Stimulated activated naive CD4-positive, alpha-beta T cell treated with Interleukin-2 at 50 U/mL for 16 hours (primary cell): ENCODE results near the gene CYP4Z1.
"Not testable (repeated sequence)": the region's sequence is repeated elsewhere in the genome, so short reads cannot be mapped to it uniquely, and the experiment has no call there.

Source experiments
- DNase-seq: peaks from one replicate; lab custom pipeline; 2025; lab: John Stamatoyannopoulos, UW

Gene CYP4Z1, protein sequence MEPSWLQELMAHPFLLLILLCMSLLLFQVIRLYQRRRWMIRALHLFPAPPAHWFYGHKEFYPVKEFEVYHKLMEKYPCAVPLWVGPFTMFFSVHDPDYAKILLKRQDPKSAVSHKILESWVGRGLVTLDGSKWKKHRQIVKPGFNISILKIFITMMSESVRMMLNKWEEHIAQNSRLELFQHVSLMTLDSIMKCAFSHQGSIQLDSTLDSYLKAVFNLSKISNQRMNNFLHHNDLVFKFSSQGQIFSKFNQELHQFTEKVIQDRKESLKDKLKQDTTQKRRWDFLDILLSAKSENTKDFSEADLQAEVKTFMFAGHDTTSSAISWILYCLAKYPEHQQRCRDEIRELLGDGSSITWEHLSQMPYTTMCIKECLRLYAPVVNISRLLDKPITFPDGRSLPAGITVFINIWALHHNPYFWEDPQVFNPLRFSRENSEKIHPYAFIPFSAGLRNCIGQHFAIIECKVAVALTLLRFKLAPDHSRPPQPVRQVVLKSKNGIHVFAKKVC

DNA sequence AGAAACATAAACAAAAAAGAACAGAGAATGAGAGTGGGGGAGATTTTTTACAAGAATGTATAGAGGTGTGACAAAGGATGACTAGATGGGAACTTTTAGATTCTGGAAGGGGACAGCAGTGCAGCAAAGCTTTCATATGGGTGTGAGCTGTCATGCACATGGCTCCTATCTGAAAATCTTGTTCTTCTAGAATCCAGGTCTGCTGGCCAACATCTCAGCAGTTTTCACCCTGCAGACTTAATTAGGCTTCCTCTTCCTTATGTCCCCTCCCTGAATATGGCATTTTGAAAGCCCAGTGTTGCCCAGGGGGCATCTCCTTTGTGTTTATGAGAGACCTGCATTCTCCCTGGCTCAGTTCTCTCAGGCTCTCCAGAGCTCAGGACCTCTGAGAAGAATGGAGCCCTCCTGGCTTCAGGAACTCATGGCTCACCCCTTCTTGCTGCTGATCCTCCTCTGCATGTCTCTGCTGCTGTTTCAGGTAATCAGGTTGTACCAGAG is at the start of gene CYP4Z1:
Gene CYP4Z1 (plus strand): TSS at position 135 of the 498 bp plus-strand sequence. CDS start 260 bp downstream, at position 395.
- DNase-seq: no peak

DNA sequence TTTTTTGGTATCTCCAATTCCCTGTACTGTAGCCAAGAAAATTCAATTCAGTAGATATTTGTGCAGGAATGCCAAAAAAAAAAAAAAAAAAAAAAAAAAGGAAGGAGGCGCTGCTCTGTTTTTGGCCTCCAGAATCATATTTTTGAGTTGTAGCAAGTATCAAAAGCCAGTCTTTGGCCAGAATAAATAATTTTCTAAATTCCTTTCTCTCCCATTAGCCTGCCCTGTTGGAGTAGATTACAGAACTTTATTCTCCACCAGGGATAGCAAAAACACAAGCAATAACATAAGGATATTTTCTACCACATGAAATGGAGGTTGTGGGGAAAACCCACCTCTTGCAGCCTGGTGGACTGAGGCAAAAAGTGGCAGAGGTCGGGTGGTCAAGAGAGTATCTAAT is 46.0 kb upstream of the CYP4Z1 start:
- DNase-seq: no peak

DNA sequence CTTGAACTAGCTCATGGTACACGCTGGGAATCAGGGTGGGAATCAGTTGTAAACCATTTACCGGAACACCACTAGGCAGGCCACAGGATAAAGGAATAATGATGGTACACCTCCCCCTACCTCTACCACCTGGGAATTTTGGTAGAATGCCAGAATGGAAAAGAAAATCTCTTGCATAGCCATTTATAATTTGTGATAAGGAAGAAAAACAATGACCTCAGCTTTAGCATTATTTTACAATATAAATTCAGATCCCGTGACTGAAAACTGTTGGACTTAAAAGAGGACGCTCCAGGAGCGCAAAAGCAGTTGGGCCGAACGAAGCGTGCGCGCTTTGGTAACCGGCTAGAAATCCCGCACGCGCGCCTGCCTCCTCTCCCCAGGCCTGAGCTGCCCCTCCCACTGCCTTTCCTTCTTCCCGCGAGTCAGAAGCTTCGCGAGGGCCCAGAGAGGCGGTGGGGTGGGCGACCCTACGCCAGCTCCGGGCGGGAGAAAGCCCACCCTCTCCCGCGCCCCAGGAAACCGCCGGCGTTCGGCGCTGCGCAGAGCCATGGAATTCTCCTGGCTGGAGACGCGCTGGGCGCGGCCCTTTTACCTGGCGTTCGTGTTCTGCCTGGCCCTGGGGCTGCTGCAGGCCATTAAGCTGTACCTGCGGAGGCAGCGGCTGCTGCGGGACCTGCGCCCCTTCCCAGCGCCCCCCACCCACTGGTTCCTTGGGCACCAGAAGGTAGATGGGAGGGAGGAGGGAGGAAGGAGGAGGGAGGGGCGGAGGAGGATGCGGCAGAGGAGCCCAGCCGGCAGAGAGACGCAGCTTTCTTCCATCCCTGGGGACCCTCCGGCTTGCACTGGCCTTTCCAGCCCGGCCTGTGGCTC is 43.5 kb upstream of the CYP4Z1 start, which contains the start of gene CYP4X1:
Gene CYP4X1 (plus strand): TSS at position 402 of the 873 bp plus-strand sequence. CDS start 149 bp downstream, at position 551.
- no peak for DNase-seq

DNA sequence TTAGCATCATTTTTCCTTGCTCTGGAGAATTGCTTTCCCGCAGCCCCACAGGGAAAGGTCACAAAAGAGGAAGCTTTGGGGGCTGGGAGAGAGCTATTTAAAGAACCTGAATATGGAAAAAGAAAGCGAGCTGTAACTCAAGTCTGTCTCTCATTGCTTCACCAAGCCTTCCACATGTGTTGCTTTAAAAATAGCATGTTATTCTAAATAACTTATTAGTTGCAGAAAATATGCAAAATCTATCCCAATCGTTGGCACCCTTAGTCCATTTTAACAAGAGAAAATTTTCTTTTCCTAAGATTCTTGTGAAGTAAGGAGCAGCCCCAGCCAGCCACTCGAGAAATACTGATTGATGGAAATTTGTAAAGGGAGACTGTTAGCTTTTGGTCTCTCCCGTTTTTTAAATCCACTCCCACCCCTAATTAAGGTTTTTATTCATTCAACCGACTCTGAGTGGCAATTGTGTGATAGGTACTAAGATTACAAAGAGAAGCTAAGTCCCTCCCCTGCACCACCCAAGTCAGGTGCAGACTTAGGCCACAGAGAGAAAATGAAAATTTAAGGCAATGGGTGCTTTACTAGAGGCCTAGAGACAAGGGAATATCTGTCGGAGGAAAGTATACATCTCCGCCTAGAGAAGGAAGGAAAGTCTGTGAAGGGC is 42.8 kb upstream of the CYP4Z1 start:
- DNase-seq: no peak

DNA sequence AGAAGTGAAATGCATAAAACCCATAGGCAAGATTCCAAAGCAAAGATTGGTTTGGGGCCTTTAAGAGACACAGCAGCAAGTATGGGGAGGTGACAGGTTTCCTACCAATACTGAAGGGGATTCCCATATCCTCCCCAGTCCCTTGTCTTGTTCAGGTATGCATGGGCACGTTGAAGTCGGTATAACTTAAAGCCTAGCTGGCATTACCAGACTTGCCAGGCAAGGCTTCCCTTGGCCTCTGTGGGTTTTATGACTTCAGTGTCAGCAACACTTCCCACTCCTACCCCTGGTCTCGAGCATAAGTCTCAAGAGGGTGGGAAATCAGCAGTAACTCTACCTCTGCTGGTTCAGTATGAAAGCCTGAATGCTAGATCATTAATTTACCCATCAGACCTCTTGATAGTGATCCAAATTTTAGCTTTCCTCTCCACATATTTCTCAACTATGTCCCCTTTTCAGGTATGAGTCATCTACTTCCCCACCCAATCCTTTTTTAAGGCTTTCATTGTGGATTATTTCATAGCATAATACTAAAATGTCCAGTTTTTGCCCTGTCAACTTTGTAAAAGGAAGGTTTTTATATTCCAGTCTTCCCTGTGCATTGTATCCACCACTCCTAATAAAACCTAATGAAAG is 36.7 kb upstream of the CYP4Z1 start:
- DNase-seq: no peak

DNA sequence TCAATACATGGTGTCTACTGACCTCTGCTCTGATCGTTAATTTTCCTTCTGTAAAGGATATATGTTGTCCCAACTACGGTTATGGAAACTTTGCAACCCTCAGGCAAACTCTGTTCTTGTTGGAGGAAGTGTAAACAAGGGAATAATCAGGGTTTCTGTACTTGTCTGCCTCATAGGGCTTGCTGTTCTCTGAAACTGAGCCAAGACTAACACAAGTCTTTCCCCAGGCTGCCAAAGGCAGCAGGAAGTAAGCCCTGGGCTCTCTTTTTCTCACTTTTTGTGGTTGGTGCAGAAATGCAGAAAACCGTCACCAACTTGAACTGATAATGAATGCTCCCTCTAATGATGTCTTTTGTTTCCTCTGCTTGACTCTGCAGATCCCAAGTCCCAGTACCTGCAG is 36.0 kb upstream of the CYP4Z1 start:
- DNase-seq: no peak

DNA sequence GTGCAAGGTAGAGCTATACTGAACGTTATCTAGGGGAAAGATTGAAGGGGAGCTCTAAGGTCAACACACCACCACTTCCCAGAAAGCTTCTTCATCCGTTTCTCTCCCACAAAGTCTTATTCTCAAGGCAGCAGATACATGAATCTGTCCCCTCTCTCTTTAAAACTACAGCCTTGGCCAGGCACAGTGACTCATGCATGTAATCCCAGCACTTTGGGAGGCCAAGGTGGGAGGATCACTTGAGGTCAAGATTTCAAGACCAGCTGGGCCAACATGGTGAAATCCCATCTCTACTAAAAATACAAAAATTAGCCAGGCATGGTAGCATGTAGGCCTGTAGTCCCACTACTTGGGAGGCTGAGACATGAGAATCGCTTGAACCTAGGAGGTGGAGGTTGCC is 35.4 kb upstream of the CYP4Z1 start:
- DNase-seq: no peak

DNA sequence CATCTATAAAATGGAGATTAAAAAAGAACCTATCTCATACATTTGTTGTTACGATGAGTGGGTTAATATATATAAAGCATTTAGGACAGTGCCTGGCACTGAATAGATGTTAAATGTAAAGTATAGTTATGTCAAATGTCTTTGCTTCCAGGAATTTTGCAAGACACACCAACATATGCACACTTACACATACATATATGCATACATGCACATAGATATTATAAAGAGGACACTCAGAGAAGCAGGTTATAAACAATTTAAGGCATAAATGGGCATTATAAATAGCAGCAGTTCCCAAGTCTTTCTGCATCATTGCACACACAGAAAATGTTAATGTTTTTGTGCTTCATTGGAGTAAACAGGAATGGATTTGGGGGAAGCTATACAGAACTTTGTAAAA is 30.3 kb upstream of the CYP4Z1 start:
- no peak for DNase-seq

DNA sequence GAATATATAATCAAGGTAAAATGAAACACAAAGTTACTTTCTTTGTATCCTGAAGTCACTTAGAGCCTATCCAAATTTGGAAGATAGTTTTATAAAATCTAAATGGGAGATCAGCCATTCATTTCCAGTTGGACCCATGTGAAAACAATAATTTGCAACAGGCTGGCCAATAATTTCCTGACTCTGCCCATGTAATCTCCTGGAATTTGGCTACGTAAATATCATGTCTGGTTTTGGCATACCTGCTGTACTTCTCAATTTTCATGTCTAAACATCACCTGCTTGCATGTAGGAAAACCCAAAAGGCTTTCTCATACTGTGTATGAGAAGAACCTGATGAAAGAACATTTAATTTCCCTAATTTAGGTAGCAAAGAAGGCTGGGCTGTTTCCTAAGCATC is 7.7 kb upstream of the CYP4Z1 start:
- DNase-seq: no peak

DNA sequence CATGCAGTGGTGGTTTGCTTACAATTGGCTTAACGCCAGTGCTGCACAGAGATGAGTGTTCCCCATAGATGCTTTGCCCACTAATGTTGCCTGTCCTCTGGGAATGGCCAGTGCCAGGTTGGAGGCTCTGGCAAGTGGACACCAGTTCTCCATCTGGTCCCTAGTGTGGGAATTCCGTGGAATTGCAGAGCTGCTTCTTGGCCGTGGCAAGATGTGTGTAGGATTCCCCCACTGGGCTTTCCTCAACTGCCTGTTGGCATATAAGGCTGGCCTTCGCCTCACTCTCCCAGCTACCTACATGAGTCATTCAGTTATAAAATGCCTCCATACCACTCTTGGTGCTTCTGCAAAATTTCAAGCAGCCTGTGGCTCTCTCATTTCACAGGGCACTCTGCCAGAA is 2.0 kb downstream of the CYP4Z1 start:
- not testable (repeated sequence) for DNase-seq

DNA sequence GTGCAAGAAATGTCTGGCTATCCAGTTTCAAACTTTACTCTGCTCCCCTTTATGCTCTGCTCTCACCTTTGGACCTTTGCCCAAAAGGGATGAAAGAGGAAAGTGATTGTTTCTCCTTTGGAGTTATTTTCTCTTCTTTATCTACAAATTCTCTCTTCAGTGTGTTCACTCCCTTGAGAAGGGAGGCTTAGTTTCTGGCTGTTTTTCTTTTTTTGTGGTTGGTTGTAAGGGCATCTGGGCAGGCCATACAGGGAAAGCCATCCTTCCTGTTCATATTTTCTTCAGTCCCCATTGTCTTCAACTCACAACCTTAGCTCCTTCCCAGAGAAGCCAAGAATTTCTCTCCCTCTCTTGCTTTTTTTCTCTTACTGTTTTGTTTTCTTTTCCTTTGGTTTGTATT is 2.5 kb downstream of the CYP4Z1 start:
- not testable (repeated sequence) for DNase-seq

DNA sequence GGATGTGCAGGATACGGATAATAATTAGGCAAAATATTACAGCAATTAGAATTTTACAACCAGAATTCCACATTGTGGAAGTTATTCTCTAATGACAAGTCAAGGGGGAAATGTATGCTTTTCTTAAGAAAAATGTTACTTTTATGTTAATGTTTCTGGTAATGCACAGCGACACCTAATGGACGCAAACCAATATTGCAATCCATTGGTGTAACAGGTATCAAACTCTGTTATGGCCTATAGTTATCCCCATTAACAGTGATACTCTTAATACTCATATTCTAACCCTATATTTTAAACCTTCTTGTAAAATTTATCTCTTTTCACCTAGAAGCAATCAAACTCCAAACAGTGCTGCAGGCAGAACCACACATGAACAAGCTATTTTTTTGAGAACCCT is 22.3 kb downstream of the CYP4Z1 start:
- peak; percentile 7 for DNase-seq

DNA sequence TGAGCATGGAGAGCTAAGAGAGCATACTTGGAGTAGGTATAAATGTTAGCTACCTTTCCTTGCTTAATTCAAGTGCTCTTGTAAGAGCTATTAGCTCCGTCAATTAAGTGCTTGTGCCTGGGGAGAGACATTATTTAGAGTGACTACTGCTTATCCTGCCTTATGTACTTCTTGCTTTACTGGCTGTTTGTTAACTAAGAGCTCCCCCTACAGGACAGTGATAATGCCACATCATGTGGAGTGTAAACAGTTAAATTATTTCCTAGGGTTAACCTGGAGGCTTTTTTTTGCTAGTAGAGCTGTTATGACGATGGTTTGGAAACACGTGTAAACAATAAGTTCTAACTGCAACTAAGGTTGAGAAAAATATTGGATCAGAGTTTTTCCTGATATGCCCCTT is 24.4 kb downstream of the CYP4Z1 start:
- DNase-seq: not testable (repeated sequence)

DNA sequence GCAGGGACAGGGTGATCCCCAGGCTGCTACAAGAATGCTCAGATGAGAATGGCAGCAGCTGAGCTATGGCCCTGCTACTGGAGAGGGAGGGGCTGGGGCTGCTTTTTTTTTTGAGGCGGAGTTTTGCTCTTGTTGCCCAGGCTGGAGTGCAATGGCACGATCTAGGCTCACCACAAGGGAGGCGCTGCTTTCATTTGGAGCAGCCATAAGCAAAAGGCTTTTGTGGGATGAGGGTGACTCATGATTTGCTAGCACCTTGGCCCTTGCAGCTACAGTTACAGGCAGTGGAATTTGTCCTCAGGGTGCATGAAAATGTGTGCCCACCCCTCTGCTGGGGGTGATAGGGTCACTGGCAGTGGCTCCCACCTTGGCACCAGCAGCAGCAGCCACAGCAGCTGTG is 37.8 kb downstream of the CYP4Z1 start:
- no peak for DNase-seq

DNA sequence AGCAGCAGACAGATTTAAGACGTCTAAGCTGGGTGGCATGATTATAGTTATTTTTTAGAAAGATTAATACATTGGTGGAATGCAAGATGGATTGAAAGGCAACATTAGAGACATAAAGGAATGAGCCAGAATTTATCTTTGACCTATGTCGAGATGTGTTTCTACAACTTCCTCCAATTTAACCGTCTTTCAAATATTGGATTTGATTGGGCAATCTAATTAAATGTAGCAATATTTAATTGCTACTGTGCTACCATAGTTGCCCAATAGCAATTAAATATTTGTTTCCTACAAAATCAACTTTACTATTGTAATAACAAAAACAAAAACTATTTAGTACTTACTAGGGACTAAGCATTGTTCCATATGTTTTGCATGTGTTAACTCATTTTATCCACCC is 39.8 kb downstream of the CYP4Z1 start:
- no peak for DNase-seq

DNA sequence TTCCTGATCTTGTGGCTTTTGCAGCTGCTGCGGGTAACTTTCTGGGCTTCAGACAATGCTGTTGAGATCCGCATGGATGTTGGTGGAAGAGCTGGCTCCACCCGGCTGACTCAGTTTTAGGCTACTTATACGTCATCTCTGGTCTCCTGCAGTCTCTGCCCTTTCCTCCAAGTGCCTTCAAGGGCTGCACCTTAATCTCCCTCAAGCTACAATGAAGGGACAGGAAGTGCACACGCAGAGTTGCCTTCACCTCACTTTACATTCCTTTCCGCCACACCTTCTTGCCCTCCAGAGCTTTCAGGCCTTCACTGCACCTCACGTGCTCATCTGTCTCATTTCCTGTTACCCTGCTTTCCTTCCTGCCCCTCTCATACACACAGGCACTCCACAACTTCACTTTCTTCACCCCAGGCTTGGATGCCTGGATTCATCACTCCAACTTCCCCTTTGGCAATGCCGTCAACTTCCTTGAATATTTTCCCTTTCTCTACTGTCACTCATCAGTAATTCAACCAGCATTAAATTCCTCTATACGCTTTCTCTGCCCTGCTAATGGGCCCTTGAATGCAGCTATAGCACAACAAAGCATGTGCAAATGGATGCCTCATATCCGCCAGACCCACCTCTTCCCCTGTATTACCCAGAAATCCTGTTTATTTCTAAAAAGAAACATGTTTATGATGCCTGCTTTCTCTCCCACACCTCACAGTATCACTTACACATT is 41.0 kb downstream of the CYP4Z1 start:
- not testable (repeated sequence) for DNase-seq

DNA sequence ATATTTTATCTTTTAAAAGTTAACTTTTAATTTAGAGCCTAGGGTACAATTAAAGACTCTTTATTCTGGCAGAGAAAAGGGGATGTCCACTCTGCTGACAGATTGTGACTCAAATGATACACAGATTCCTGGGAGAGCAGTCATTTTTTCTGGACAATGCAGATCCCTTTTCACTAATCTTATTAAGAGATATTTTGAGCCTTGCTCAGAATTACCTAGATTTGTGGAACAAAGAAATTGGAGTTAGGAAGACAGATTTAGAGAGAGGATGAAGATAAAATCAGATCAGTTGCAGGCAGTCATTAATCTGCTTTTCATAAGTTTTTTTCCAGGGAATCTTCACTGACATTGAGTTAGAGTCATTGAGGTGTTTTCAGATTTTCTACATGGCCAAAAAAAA is 42.5 kb downstream of the CYP4Z1 start:
- not testable (repeated sequence) for DNase-seq

DNA sequence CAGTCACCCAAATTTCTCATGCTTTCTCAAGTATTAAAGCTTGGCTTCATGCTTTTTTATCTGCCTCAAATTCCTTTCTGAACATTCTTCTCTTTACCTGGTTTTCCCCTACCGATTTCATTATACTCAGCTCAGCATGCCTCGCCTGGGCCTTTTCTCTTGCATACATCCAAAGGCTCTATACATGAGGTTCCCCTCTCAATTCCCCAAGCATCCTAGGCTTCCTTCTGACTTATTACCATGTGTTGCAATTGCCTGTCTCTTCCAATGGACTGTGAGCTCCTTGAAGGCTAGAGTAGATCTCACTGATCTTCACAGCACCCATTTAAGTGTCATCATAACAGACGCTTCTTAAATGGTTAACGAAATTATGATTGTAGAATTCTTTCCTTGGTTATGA is 46.1 kb downstream of the CYP4Z1 start:
- no peak for DNase-seq

DNA sequence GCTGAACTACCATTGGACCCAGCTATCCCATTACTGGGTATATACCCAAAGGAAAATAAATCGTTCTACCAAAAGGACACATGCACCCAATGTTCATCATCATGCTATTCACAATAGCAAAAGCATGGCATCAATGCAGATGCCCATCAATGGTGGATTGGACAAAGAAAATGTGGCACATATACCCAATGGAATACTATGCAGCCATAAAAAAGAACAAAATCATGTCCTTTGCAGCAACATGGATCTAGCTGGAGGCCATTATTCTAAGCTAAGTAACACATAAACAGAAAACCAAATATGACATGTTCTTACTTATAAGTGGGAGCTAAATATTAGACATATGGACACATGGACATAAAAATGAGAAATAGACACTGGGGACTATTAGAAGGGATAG is 54.0 kb downstream of the CYP4Z1 start:
- not testable (repeated sequence) for DNase-seq

DNA sequence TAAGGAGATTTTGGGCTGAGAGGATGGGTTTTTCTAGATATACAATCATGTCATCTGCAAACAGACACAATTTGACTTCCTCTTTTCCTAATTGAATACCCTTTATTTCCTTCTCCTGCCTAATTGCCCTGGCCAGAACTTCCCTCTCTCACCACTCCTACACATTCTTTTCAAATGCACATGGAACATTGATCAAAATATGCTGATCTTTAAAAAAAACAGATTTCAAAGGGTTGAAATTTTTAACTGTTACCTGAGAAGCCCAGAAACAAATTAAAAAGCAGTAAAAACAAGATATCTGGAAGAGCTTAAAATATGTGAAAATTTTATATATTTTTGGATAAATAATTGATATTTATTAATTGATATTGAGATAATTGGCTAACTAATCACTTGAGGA is 57.8 kb downstream of the CYP4Z1 start:
- not testable (repeated sequence) for DNase-seq

DNA sequence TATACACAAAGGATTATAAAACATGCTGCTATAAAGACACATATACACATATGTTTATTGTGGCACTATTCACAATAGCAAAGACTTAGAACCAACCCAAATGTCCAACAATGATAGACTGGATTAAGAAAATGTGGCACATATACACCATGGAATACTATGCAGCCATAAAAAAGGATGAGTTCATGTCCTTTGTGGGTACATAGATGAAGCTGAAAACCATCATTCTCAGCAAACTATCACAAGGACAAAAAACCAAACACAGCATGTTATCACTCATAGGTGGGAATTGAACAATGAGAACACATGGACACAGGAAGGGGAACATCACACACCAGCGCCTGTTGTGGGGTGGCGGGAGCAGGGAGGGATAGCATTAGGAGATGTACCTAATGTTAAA is 60.0 kb downstream of the CYP4Z1 start:
- not testable (repeated sequence) for DNase-seq
